B cell (primary cell): ENCODE data around the gene RFC2.

Experiments
- EZH2 ChIP-seq: IDR thresholded peaks from 2 replicates; pipeline ENCODE4 v1.6.1; 2012; ENCODE audit warnings: borderline replicate concordance, low read depth, mild to moderate bottlenecking, moderate library complexity, low read length; ENCODE audit not compliant: insufficient read depth, poor library complexity, severe bottlenecking
- TF ChIP-seq, protein P1 (sequence below): fragments of 200-600 bp; IDR thresholded peaks from one replicate; pipeline ENCODE4 v1.8.0; 2022; ENCODE audit warnings: antibody characterized with exemption, mild to moderate bottlenecking

DNA sequence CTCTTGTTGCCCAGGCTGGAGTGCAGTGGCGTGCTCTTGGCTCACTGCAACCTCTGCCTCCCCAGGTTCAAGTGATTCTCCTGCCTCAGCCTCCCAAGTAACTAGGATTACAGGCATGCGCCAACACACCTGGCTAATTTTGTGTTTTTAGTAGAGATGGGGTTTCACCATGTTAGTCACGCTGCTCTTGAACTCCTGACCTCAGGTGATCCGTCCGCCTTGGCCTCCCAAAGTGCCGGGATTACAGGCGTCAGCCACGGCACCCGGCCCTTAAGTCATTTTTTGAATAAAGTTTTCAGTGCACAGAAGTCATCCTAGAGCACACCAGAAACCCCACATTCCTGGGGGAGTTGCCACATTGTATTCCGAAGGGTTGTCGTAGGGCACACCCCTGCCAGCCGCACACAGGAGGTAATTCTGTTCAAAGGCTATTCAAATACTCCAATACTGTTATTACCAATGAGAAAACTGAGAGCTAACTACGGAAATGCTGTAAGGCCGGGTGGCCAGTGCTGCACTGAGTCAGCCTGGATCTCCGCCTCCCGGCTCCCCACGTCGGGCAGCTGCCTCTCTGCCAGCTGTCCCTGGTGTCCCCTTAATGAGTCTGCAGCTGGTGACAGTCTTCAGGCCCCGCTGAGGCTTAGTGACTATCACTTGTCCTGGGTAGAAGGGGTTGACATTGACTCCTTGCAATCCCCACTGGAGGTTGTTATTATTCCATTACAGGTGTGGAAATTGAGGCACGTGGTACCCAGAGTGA is 8.6 kb upstream of the RFC2 start:
- TF ChIP-seq, protein P1, sequence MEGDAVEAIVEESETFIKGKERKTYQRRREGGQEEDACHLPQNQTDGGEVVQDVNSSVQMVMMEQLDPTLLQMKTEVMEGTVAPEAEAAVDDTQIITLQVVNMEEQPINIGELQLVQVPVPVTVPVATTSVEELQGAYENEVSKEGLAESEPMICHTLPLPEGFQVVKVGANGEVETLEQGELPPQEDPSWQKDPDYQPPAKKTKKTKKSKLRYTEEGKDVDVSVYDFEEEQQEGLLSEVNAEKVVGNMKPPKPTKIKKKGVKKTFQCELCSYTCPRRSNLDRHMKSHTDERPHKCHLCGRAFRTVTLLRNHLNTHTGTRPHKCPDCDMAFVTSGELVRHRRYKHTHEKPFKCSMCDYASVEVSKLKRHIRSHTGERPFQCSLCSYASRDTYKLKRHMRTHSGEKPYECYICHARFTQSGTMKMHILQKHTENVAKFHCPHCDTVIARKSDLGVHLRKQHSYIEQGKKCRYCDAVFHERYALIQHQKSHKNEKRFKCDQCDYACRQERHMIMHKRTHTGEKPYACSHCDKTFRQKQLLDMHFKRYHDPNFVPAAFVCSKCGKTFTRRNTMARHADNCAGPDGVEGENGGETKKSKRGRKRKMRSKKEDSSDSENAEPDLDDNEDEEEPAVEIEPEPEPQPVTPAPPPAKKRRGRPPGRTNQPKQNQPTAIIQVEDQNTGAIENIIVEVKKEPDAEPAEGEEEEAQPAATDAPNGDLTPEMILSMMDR = no peak
- TF ChIP-seq EZH2 = no peak
